GM19025 (cell line): ENCODE measurements around the gene HOXC5.

Experiments used
- ATAC-seq: cut with Tn5 transposase; IDR thresholded peaks from one replicate; pipeline ENCODE4 v1.9.1; 2021; ENCODE audit warnings: mild to moderate bottlenecking, low read depth, moderate library complexity; ENCODE audit not compliant: unreplicated experiment

Gene HOXC5

DNA sequence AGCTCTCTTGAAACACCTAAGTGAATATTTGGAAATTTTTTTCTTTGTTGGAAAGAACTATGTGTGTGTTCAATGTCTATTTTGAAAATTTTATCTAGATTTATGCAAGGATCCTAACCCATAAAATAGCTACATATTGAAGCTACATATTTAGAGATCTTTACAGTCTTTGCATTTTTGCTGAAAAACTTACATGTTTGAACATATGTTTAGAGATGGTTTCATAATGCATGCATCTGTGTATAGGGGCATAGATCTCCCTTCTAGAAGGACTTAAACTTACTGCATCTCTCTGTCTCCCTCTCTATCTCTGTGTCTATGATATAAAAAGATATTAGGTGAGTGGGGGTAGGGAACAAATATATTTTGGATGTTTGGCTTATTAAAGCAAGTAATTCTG lies 12.6 kb downstream of the HOXC5 start:
- no peak for ATAC-seq

DNA sequence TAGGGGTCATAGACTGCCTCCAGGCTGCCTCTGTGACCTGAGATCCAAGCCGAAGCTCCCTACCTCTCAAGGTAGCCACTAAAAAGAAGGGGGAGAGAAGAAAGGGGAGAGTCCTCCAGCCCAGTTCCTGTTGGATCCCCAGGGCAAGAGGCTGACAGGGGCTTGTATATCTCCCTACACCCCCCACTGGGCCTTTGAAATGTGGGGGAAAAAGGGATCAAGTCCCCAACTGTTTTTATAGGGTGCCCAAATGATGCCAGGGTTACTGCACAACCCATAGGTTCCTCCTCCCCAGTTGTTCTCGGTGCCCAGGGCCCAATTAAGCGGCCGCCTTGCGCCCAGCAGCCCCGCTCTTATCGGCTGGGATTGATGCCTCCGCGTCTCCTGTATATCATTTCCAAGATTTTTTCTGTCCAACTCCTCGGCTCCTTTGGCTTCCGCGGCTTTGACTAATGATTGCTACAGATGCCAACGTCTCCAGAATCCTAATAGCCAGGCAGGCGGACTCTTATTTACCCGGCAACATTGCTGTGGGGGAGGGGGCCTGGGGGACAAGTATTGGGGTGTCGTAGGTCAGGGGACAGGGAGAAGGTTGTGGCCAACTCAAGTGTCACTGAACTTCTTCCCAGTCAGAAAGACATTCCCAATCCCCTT lies 13.1 kb downstream of the HOXC5 start:
- no peak for ATAC-seq

DNA sequence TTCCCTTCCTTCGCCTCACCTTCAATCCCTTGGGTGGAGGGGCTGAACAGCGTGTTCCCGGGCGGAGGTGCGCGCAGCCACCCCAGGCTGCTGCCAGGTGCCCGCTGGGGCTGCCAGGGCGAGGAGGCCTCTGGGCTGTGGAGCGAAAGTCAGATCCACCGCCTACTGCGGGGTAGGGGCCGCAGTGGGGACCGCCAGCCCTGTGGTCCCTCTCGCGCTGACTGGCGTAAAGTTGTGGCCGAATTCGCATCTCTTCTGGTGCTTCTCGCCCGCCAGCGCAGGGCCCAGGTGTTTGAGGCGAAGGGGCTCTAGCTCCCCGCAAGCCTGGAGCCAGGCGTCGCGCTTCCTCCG lies 13.9 kb downstream of the HOXC5 start:
- no peak for ATAC-seq

- ATAC-seq, result no peak
Measured at GRCh38 chr12:54047160-54047963, 14.5 kb downstream of the HOXC5 start.

GRCh38 chr12:54047964-54048303 lies 15.1 kb downstream of the HOXC5 start:
- no peak for ATAC-seq

- no peak for ATAC-seq
Measured at GRCh38 chr12:54048406-54049093, 15.7 kb downstream of the HOXC5 start.

DNA sequence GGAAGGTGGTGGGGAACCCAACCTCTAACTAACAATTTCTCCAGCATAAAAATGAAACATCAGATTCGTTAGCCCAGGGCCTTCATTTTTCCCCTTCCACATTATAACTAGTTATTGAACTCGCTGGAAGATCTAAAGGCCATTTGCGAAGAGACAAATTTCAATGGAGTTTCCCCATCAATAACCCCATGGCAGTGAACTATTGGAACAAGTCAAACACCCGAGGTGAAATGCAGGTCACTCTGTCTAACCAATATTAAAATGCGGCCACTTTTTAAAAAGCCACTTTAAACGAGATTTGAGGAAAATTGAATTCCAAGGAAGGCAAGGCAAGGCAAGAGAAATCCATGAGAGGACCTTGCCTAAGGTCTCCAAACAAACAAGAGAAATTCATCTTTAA lies 16.3 kb downstream of the HOXC5 start:
- no peak for ATAC-seq

- no peak for ATAC-seq
Measured at GRCh38 chr12:54050482-54050810, 17.6 kb downstream of the HOXC5 start.

- ATAC-seq, result no peak
Measured at GRCh38 chr12:54051026-54051842, 18.4 kb downstream of the HOXC5 start.

- no peak for ATAC-seq
Measured at GRCh38 chr12:54051874-54052437, 19.1 kb downstream of the HOXC5 start.

DNA sequence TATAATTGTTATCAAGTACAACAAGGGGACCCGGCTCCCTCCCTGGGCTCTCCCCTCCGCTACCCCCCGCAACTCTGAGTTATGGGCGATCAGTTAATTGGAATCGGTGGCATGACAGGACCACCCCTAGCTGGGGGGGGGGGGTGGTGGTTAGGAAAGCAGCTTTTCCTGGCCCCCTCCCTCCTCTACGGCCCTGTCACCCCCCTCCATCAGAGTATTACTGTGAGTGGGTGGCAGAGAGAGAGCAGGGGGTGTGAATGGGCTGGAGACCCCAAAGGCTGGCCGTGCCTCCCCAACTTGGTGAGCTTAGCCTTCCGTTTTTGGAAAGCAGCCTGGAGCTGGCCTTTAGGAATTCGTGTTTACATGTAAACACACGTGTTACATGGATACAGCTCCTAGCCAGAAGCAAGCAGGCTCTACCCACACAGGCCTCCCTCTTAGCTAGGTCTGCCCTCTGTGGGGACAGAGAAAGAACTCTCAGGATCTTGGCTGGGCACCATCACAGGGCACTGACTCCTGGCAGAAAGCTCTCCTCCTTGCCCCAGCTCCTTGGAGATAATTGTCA lies 19.7 kb downstream of the HOXC5 start:
- ATAC-seq, result no peak

DNA sequence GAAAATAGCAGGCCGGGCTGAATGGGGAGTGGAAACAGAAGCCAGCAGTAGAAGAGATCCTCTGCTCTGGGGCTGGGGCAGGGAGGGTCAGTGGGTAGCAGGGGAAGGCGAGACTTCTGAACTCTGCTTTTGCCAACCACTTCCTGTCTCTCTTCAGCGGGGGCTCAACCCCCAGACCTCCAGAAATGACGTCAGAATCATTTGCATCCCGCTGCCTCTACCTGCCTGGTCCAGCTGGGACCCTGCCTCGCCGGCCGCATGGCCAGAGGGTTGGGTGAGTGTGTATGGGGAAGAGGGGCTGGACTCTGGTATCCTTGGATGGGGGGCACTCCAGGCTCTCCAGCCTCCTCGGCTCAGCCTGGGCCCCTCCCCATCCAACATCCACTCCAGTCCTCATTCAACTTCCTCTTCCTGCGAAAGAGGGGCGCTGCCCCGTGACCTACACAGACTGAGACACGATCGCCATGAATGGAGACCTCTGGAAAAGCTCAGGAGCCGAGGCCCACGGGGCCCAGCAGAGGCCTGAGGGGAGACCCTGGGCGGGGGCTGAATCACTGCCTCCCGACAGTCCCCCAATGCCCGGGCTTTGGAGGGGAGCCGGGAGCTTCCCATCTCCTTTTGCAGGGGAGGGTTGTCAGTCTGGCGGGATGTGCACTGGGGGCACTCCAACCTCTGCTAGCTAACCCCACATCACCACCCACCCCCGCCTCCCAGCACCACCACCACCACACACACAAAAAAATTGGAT lies 20.3 kb downstream of the HOXC5 start:
- peak; percentile 59 for ATAC-seq

DNA sequence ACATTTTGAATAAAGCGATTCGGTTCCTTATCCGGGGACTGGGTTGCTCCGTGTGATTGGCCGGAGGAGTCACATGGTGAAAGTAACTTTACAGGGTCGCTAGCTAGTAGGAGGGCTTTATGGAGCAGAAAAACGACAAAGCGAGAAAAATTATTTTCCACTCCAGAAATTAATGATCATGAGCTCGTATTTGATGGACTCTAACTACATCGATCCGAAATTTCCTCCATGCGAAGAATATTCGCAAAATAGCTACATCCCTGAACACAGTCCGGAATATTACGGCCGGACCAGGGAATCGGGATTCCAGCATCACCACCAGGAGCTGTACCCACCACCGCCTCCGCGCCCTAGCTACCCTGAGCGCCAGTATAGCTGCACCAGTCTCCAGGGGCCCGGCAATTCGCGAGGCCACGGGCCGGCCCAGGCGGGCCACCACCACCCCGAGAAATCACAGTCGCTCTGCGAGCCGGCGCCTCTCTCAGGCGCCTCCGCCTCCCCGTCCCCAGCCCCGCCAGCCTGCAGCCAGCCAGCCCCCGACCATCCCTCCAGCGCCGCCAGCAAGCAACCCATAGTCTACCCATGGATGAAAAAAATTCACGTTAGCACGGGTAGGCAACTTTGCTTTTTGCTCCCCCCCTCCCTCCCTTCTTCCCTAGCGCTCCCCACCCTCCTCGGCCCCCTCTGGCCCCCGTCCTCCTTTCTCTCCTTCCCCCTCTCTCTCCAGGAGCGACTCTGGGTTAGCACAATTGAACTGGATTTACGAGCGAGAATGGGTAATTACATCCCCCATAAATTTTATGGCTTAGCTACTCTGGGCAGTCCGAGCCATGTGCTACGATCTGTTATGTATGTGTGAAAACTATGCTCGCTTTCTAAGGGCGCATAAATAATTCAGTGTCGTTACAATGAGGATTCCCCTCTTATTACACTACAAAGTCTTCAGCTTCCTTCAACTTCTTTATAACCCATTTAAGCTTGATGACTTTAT lies 21.2 kb downstream of the HOXC5 start, which contains the start of gene HOXC4:
Gene HOXC4 (plus strand): TSS at position 85 of the 991 bp plus-strand sequence. CDS start 88 bp downstream, at position 173.
- peak; percentile 30 for ATAC-seq

DNA sequence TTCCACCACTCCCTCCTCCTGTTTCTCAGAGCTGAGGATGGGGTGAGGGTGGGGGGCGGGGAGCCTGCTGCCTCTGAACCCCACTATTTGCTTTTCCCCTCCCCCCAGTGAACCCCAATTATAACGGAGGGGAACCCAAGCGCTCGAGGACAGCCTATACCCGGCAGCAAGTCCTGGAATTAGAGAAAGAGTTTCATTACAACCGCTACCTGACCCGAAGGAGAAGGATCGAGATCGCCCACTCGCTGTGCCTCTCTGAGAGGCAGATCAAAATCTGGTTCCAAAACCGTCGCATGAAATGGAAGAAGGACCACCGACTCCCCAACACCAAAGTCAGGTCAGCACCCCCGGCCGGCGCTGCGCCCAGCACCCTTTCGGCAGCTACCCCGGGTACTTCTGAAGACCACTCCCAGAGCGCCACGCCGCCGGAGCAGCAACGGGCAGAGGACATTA lies 21.9 kb downstream of the HOXC5 start:
- ATAC-seq, result no peak

- ATAC-seq, result no peak
Measured at GRCh38 chr12:54055552-54055951, 22.7 kb downstream of the HOXC5 start.

- no peak for ATAC-seq
Measured at GRCh38 chr12:54056110-54056509, 23.3 kb downstream of the HOXC5 start.

GRCh38 chr12:54058128-54058768 lies 25.4 kb downstream of the HOXC5 start:
- ATAC-seq, result no peak

DNA sequence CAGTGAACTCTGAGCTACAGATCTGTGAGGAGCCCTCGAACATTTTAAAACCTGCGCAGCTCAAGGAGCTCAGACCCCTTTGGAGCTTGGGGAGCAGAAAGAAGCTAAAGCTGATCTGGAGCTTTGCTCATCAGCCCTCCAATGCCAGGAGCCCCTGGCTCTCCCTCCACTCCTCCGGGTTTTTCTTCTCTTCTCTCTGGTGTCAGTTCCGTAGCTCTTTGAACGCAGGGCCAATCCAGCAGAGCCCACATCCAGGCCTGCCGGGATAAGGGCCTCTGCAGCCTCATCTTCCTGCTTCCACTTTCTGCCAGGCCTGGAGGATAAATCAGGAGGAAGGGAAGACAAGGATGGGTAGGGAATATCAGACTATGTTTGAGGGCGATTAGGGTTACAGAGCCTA lies 26.8 kb downstream of the HOXC5 start:
- no peak for ATAC-seq
